ENCODE data around the gene RASGRP3. TPM values are rescaled to one million over a fixed set of nuclear protein-coding genes. Genes with fewer than 3 reads are reported as not detected.

RASGRP3 gene
- total RNA-seq, 1 donor from 2014 or later: 0.94 TPM

GRCh38 chr2:33521791-33522281, 45.4 kb downstream of the RASGRP3 start:
- no peak overlapping the region for H3K27ac Mint-ChIP-seq
- DNase-seq (ENCODE audit: extremely low spot score, unreplicated experiment): no peak
- no peaks in the 10 kb centered on the region for H3K9me3 Mint-ChIP-seq
- H3K36me3 Mint-ChIP-seq: no peaks in the 10 kb centered on the region
- H3K27me3 Mint-ChIP-seq: no peaks in the 10 kb centered on the region
- H3K4me1 Mint-ChIP-seq (ENCODE audit: unreplicated experiment): peaks cover 3% of the 10 kb centered on the region
- TF ChIP-seq CTCF (conservative IDR thresholded peaks at IDR 0.05): no peak
- H3K4me3 Mint-ChIP-seq: no peak overlapping the region

- Mint-ChIP-seq H3K27me3 (no peaks in the 10 kb centered on the region), H3K36me3 (no peaks in the 10 kb centered on the region), H3K4me3 (no peak overlapping the region), H3K4me1 (ENCODE audit: unreplicated experiment) (peaks cover 3% of the 10 kb centered on the region), H3K27ac (no peak overlapping the region), H3K9me3 (no peaks in the 10 kb centered on the region)
- DNase-seq (ENCODE audit: extremely low spot score, unreplicated experiment): no peak
- no peak for TF ChIP-seq CTCF (conservative IDR thresholded peaks at IDR 0.05)
Observed at GRCh38 chr2:33522576-33522975, 46.1 kb downstream of the RASGRP3 start.

GRCh38 chr2:33525666-33526065, 49.2 kb downstream of the RASGRP3 start:
- DNase-seq (ENCODE audit: extremely low spot score, unreplicated experiment): no peak
- no peaks in the 10 kb centered on the region for H3K27me3 Mint-ChIP-seq
- no peaks in the 10 kb centered on the region for H3K36me3 Mint-ChIP-seq
- H3K9me3 Mint-ChIP-seq: no peaks in the 10 kb centered on the region
- H3K27ac Mint-ChIP-seq: no peak overlapping the region
- no peak overlapping the region for H3K4me3 Mint-ChIP-seq
- TF ChIP-seq CTCF (conservative IDR thresholded peaks at IDR 0.05): no peak
- peaks cover 3% of the 10 kb centered on the region for H3K4me1 Mint-ChIP-seq (ENCODE audit: unreplicated experiment)

DNA sequence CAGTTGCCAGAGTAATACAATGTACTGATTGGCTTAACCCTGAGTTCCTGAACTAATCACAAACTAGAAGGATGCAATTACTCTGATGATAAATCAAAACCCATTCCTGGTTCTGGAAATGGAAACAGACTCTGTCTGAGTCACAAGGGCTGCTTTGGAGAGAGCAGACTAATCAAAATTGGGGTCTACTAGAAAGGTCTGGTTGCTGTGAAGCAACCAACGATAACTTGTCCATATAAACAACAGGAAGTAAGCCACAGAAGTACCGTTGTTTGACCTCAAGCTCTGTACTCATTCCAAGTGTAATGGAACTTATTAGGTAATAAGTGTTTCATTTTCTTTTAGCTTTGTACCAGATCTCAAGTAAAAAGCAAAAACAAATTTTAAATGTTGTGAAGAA, 49.7 kb downstream of the RASGRP3 start:
- Mint-ChIP-seq H3K4me1 (ENCODE audit: unreplicated experiment) (peaks cover 3% of the 10 kb centered on the region), H3K36me3 (no peaks in the 10 kb centered on the region), H3K27me3 (no peaks in the 10 kb centered on the region), H3K27ac (no peak overlapping the region), H3K4me3 (no peak overlapping the region), H3K9me3 (no peaks in the 10 kb centered on the region)
- DNase-seq (ENCODE audit: extremely low spot score, unreplicated experiment): no peak
- TF ChIP-seq CTCF (conservative IDR thresholded peaks at IDR 0.05): no peak

DNA sequence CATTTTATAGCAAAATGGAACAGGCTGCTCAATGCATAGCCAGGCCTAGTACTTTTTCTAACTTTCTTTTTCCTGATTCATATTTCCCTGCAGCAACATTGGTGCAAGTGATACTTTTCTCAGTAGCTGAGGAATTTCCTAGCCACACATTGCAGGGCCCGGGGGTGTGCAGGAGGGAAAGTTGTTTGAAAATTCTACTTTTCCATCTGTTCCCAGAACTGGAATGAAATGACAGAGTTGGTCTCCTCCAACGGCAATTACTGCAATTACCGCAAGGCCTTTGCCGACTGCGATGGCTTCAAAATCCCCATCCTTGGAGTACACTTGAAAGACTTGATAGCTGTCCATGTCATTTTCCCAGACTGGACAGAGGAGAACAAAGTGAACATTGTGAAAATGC, 50.5 kb downstream of the RASGRP3 start:
- H3K36me3 Mint-ChIP-seq: no peaks in the 10 kb centered on the region
- peaks cover 3% of the 10 kb centered on the region for H3K4me1 Mint-ChIP-seq (ENCODE audit: unreplicated experiment)
- DNase-seq (ENCODE audit: extremely low spot score, unreplicated experiment): no peak
- no peaks in the 10 kb centered on the region for H3K9me3 Mint-ChIP-seq
- H3K27me3 Mint-ChIP-seq: no peaks in the 10 kb centered on the region
- no peak overlapping the region for H3K4me3 Mint-ChIP-seq
- H3K27ac Mint-ChIP-seq: no peak overlapping the region
- no peak for TF ChIP-seq CTCF (conservative IDR thresholded peaks at IDR 0.05)

DNA sequence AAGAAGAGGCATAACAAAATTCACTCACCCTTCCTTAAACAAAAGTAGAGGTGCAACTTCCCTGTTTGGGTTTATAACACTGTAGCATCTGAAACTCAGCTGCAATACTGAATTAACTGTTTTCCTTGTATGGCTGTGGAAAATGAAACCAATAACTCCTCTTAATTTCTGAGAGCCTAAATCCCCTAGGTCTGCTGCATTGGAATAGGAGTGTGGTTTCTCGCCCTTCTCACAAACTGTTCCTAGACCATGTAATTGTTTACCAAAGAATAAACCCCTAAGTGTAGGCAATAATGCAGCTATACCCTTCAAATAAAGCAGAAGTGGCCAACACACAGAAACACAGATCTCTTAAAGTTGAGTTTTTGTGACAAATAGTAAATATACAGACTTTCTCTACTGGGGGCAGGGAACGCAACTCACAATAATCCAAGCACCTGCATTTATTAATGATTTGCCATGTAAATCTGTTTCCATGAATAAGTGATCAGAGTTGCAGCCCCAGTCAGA, 52.0 kb downstream of the RASGRP3 start:
- Mint-ChIP-seq H3K9me3 (no peaks in the 10 kb centered on the region), H3K36me3 (no peaks in the 10 kb centered on the region), H3K27me3 (no peaks in the 10 kb centered on the region), H3K27ac (no peak overlapping the region), H3K4me1 (ENCODE audit: unreplicated experiment) (no peaks in the 10 kb centered on the region), H3K4me3 (no peak overlapping the region)
- DNase-seq (ENCODE audit: extremely low spot score, unreplicated experiment): no peak
- TF ChIP-seq CTCF (conservative IDR thresholded peaks at IDR 0.05): no peak
